SK-N-SH (cell line): ENCODE data around the gene CRB1.

ENCODE experiments used
- EZH2phosphoT487 ChIP-seq: fragments of 200-600 bp; sonication (generic); IDR thresholded peaks from 2 replicates; pipeline ENCODE4 v1.6.1; 2017; ENCODE audit warnings: low read depth, mixed run types, mild to moderate bottlenecking, antibody characterized with exemption, moderate library complexity, borderline replicate concordance
- FOSL2 ChIP-seq: IDR thresholded peaks from 2 replicates; pipeline ENCODE4 v1.4.0; 2012; ENCODE audit warnings: low read depth, mild to moderate bottlenecking, moderate library complexity, borderline replicate concordance
- MXI1 ChIP-seq: IDR thresholded peaks from 2 replicates; pipeline ENCODE4 v1.6.1; 2012; ENCODE audit warnings: mild to moderate bottlenecking, low read depth, low read length, improper control_type of control experiment
- POLR2AphosphoS5 ChIP-seq: IDR thresholded peaks from 2 replicates; pipeline ENCODE4 v1.6.1; 2012; ENCODE audit warnings: low read depth, low read length
- RFX5 ChIP-seq: IDR thresholded peaks from 2 replicates; pipeline ENCODE4 v1.6.1; 2012; ENCODE audit warnings: mild to moderate bottlenecking, improper control_type of control experiment, low read length
- SIN3A ChIP-seq: IDR thresholded peaks from 2 replicates; pipeline ENCODE4 v1.6.1; 2012; ENCODE audit warnings: low read depth, mild to moderate bottlenecking, low read length, moderate library complexity, borderline replicate concordance
- TF ChIP-seq, protein P1 (sequence below): fragments of 200-600 bp; sonication (generic); IDR thresholded peaks from 2 replicates; pipeline ENCODE4 v1.6.1; 2017; ENCODE audit warnings: antibody characterized with exemption, mild to moderate bottlenecking, moderate library complexity
- TF ChIP-seq, protein P2 (sequence below): IDR thresholded peaks from 2 replicates; pipeline ENCODE4 v1.6.1; 2012; ENCODE audit warnings: mild to moderate bottlenecking, low read depth, low read length, moderate library complexity
- TF ChIP-seq, protein P3 (sequence below): IDR thresholded peaks from 2 replicates; pipeline ENCODE4 v1.4.0; 2012; ENCODE audit warnings: low read depth, borderline replicate concordance

DNA sequence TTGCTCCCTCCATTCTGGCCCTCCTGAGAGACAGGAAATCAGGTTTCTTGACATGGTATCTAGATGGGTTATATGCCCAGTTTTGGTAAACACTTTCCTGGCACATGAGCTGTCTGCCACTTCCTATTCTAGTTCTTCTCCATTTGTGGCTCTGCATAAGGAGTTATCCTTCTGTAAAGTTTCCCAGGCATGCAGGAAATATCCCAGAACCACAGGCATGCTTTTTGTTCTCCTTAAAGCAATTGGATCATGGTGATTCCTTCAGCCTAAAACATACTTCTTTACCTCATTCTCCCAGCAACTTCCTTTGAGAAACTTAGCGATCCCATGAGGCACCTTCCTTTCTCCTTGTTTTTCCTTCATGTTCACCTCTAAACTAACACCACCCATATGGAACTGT lies 199.8 kb downstream of the CRB1 start:
- TF ChIP-seq EZH2phosphoT487 (no peak), MXI1 (no peak), POLR2AphosphoS5 (no peak), SIN3A (no peak), RFX5 (no peak), FOSL2 (no peak)
- TF ChIP-seq, protein P1, sequence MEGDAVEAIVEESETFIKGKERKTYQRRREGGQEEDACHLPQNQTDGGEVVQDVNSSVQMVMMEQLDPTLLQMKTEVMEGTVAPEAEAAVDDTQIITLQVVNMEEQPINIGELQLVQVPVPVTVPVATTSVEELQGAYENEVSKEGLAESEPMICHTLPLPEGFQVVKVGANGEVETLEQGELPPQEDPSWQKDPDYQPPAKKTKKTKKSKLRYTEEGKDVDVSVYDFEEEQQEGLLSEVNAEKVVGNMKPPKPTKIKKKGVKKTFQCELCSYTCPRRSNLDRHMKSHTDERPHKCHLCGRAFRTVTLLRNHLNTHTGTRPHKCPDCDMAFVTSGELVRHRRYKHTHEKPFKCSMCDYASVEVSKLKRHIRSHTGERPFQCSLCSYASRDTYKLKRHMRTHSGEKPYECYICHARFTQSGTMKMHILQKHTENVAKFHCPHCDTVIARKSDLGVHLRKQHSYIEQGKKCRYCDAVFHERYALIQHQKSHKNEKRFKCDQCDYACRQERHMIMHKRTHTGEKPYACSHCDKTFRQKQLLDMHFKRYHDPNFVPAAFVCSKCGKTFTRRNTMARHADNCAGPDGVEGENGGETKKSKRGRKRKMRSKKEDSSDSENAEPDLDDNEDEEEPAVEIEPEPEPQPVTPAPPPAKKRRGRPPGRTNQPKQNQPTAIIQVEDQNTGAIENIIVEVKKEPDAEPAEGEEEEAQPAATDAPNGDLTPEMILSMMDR, result no peak
- TF ChIP-seq, protein P2, sequence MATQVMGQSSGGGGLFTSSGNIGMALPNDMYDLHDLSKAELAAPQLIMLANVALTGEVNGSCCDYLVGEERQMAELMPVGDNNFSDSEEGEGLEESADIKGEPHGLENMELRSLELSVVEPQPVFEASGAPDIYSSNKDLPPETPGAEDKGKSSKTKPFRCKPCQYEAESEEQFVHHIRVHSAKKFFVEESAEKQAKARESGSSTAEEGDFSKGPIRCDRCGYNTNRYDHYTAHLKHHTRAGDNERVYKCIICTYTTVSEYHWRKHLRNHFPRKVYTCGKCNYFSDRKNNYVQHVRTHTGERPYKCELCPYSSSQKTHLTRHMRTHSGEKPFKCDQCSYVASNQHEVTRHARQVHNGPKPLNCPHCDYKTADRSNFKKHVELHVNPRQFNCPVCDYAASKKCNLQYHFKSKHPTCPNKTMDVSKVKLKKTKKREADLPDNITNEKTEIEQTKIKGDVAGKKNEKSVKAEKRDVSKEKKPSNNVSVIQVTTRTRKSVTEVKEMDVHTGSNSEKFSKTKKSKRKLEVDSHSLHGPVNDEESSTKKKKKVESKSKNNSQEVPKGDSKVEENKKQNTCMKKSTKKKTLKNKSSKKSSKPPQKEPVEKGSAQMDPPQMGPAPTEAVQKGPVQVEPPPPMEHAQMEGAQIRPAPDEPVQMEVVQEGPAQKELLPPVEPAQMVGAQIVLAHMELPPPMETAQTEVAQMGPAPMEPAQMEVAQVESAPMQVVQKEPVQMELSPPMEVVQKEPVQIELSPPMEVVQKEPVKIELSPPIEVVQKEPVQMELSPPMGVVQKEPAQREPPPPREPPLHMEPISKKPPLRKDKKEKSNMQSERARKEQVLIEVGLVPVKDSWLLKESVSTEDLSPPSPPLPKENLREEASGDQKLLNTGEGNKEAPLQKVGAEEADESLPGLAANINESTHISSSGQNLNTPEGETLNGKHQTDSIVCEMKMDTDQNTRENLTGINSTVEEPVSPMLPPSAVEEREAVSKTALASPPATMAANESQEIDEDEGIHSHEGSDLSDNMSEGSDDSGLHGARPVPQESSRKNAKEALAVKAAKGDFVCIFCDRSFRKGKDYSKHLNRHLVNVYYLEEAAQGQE, result no peak
- TF ChIP-seq, protein P3, sequence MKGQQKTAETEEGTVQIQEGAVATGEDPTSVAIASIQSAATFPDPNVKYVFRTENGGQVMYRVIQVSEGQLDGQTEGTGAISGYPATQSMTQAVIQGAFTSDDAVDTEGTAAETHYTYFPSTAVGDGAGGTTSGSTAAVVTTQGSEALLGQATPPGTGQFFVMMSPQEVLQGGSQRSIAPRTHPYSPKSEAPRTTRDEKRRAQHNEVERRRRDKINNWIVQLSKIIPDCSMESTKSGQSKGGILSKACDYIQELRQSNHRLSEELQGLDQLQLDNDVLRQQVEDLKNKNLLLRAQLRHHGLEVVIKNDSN, result no peak
